B cell (primary cell): ENCODE results near the gene ALOXE3. TPM values are rescaled to one million over a fixed set of nuclear protein-coding genes. Genes with fewer than 3 reads are reported as not detected.

Source experiments
- ATAC-seq: fragments of 200-7000 bp; cut with Tn5 transposase; one replicate; pipeline ENCODE4 v1.10.0; 2021; ENCODE audit warnings: low read depth, mild to moderate bottlenecking, moderate number of reproducible peaks, moderate library complexity
- CTCF ChIA-PET: fragments of 350-600 bp; sonication (Branson Sonifier 250); formaldehyde crosslinking; loops from one replicate; lab custom pipeline; 2021; ENCODE audit warnings: antibody characterized with exemption, inconsistent platforms; lab: Charles Lee
- POLR2A ChIA-PET: fragments of 350-600 bp; sonication (Branson Sonifier 250); formaldehyde crosslinking; loops from one replicate; lab custom pipeline; 2021; ENCODE audit warnings: antibody characterized with exemption; lab: Charles Lee
- DNase-seq: peaks from one replicate; pipeline ENCODE4 v3.0.0; 2013
- H2AFZ ChIP-seq: 2 replicates; pipeline ENCODE4 v1.6.1; 2012; ENCODE audit warnings: mild to moderate bottlenecking, low read depth, low read length; ENCODE audit not compliant: insufficient read depth, poor library complexity, severe bottlenecking
- H3K27ac ChIP-seq, 2 donors: 1 replicate in 1 of 2; 2 replicates in 1 of 2; pipeline ENCODE4 v1.5.1; 2012 to 2013; ENCODE audit warnings: low read length in 2 of 2, mild to moderate bottlenecking in 2 of 2, moderate library complexity in 1 of 2
- H3K27me3 ChIP-seq, 4 experiments: fragments of 200-600 bp in 1 of 4; sonication (generic) in 1 of 4; replicated peaks in 1 of 4; 1 replicate in 2 of 4; 2 replicates in 2 of 4; pipeline versions ENCODE4 v1.6.1 to v1.7.0; 2013 to 2016; ENCODE audit warnings: low read length in 3 of 4, mild to moderate bottlenecking in 2 of 4, mixed read lengths in 1 of 4, moderate library complexity in 1 of 4; ENCODE audit not compliant: insufficient read depth in 4 of 4, control insufficient read depth in 3 of 4; ENCODE audit errors: control extremely low read depth in 1 of 4
- H3K36me3 ChIP-seq, 2 experiments: replicated peaks in 1 of 2; 1 replicate in 1 of 2; 2 replicates in 1 of 2; pipeline versions ENCODE4 v1.6.1 to v1.7.1; 2013; ENCODE audit warnings: low read length in 1 of 2; ENCODE audit not compliant: insufficient read depth in 2 of 2, control insufficient read depth in 1 of 2; ENCODE audit errors: control extremely low read depth in 1 of 2, extremely low read depth in 1 of 2
- H3K4me1 ChIP-seq, 2 donors: fragments of 200-600 bp in 1 of 2; sonication (generic) in 1 of 2; 1 replicate in 1 of 2; 2 replicates in 1 of 2; pipeline versions ENCODE4 v1.5.1 to v1.6.1; 2013 to 2017; ENCODE audit warnings: low read length in 2 of 2; ENCODE audit not compliant: control insufficient read depth in 2 of 2, insufficient read depth in 2 of 2
- H3K4me2 ChIP-seq: replicated peaks from 2 replicates; pipeline ENCODE3; 2012; ENCODE audit warnings: mild to moderate bottlenecking, low read depth, low read length; ENCODE audit not compliant: poor library complexity, severe bottlenecking
- H3K4me3 ChIP-seq, 5 experiments: fragments of 200-600 bp in 1 of 5; sonication (generic) in 1 of 5; 1 replicate in 3 of 5; 2 replicates in 2 of 5; pipeline versions ENCODE4 v1.5.1 to v1.7.0; 2011 to 2016; ENCODE audit warnings: low read length in 4 of 5, mild to moderate bottlenecking in 4 of 5, low read depth in 2 of 5, control low read depth in 1 of 5, moderate library complexity in 1 of 5; ENCODE audit not compliant: insufficient read depth in 1 of 5; ENCODE audit errors: control extremely low read depth in 1 of 5, extremely low read depth in 1 of 5
- H3K79me2 ChIP-seq: fragments of 200-600 bp; sonication (generic); one replicate; pipeline ENCODE4 v1.6.0; 2016; ENCODE audit warnings: low read length; ENCODE audit not compliant: control insufficient read depth, insufficient read depth
- H3K9ac ChIP-seq: fragments of 200-600 bp; sonication (generic); 2 replicates; pipeline ENCODE4 v1.6.1; 2017; ENCODE audit warnings: mild to moderate bottlenecking, low read length, moderate library complexity
- H3K9me3 ChIP-seq, 3 donors: one replicate each; pipeline versions ENCODE4 v1.6.1 to v1.7.1; 2013; ENCODE audit warnings: low read length in 2 of 3; ENCODE audit not compliant: control insufficient read depth in 2 of 3, insufficient read depth in 1 of 3; ENCODE audit errors: control extremely low read depth in 1 of 3
- H4K20me1 ChIP-seq: 2 replicates; pipeline ENCODE4 v1.6.0; 2012; ENCODE audit warnings: mild to moderate bottlenecking, low read length; ENCODE audit not compliant: insufficient read depth, control insufficient read depth, poor library complexity, severe bottlenecking
- H3K27ac Mint-ChIP-seq: one replicate; pipeline ENCODE4 v1.8.0; 2021; ENCODE audit warnings: mixed read lengths
- H3K27me3 Mint-ChIP-seq: one replicate; pipeline ENCODE4 v1.8.0; 2021; ENCODE audit warnings: mixed read lengths
- H3K4me1 Mint-ChIP-seq: one replicate; pipeline ENCODE4 v1.8.0; 2021; ENCODE audit warnings: mixed read lengths
- H3K4me3 Mint-ChIP-seq: one replicate; pipeline ENCODE4 v1.8.0; 2021; ENCODE audit warnings: mixed read lengths
- H3K9me3 Mint-ChIP-seq: one replicate; pipeline ENCODE4 v1.8.0; 2022; ENCODE audit warnings: mixed read lengths; ENCODE audit not compliant: insufficient read depth
- EZH2 ChIP-seq: IDR thresholded peaks from 2 replicates; pipeline ENCODE4 v1.6.1; 2012; ENCODE audit warnings: borderline replicate concordance, low read depth, mild to moderate bottlenecking, moderate library complexity, low read length; ENCODE audit not compliant: insufficient read depth, poor library complexity, severe bottlenecking
- WGBS: methylation state at CpG from one replicate; pipeline ENCODE4 v1.1.5; 2013; ENCODE audit warnings: missing lambda C conversion rate; ENCODE audit not compliant: insufficient coverage; 5-methylcytosine and 5-hydroxymethylcytosine counted together
- intact Hi-C: fragments of 100-400 bp; cut with micrococcal nuclease; formaldehyde crosslinking; loops from one replicate; pipeline ENCODE4 v1.10.0; 2022
- polyA plus RNA-seq: library from polyadenylated mRNA; depleted of rRNA; stranded (reverse); fragments of >200 nt; gene quantifications from 2 replicates; pipeline ENCODE4 v1.2.3, GENCODE V29; 2012
- total RNA-seq, 2 donors: library from RNA; stranded (reverse); fragments of 120-200 nt in 1 of 2; gene quantifications; 1 replicate in 1 of 2; 2 replicates in 1 of 2; pipeline versions ENCODE4 v1.2.3 to v1.2.4, GENCODE V29; 2013 to 2022
- TF ChIP-seq, protein P1 (sequence below): fragments of 200-600 bp; IDR thresholded peaks from one replicate; pipeline ENCODE4 v1.8.0; 2022; ENCODE audit warnings: antibody characterized with exemption, mild to moderate bottlenecking

ALOXE3 gene
- total and polyA plus RNA-seq, 2 donors (not counting 1 experiment from before 2014, with no cell fraction given) = 0.04 TPM; not detected in 1

DNA sequence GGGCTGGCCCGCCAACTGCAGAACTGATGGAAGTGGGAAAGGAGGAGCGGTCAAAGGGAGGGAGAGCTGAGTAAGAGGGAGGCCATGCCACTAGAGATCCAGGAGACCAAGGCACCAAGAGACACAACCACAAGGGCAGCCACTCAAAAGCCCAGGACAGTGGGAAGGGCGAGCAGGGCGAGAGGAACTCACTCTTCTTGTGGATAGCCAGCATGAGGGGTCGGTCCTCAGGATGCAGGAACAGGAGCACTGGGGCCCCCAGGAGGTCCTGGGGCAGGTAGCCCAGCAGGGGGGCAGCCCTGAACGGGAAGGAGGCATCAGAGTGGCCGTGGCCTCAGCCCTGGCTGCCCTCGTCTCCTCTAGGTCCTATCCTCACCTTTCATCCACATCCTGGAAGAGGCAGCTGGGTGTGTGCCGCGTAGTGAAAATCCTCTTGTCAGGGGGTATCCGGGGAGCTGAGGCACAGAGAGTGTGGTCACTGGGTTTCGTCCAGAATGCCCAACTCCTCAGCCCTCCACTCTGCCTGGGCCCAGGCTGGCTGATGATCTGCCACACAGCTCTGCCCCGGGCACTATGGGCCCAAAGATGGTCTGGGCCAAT, 29.6 kb upstream of the ALOXE3 start:
- no peak overlapping the region for H3K4me3 ChIP-seq
- H3K9me3 ChIP-seq = peaks cover 0 to 6% (median 0%) of the 10 kb centered on the region in 3 donors
- ChIA-PET CTCF (interaction anchor here (0.7 to 2.7 kb wide), 4 partner anchors 9 to 55 kb away, joined by 3 to 10 read pairs (median 5); no protein-coding TSS in a partner anchor), POLR2A (interaction anchor here (0.7 to 1.7 kb wide), 2 partner anchors 9 to 11 kb away, joined by 3 to 6 read pairs; no protein-coding TSS in a partner anchor)
- H4K20me1 ChIP-seq = peaks cover 39% of the 10 kb centered on the region
- no peak for ATAC-seq
- H3K4me2 ChIP-seq = no peak overlapping the region
- H3K36me3 ChIP-seq = peaks cover 0 to 69% of the 10 kb centered on the region in 2 experiments
- Mint-ChIP-seq H3K27ac (no peak overlapping the region), H3K9me3 (no peaks in the 10 kb centered on the region), H3K4me3 (no peak overlapping the region), H3K27me3 (no peaks in the 10 kb centered on the region), H3K4me1 (peaks cover 29% of the 10 kb centered on the region)
- H3K79me2 ChIP-seq = peaks cover 42% of the 10 kb centered on the region
- H3K27me3 ChIP-seq = no peaks in the 10 kb centered on the region
- intact Hi-C loops = no loop called here
- DNase-seq = peak; percentile 30
- H3K27ac ChIP-seq = no peak overlapping the region
- H3K9ac ChIP-seq = no peak overlapping the region
- 98% methylated on average over 11 of the region's 13 CpGs for WGBS
- peaks cover 23 to 32% of the 10 kb centered on the region in 2 donors for H3K4me1 ChIP-seq
- H2AFZ ChIP-seq = no peak overlapping the region
- TF ChIP-seq EZH2 = no peak
- TF ChIP-seq, protein P1, sequence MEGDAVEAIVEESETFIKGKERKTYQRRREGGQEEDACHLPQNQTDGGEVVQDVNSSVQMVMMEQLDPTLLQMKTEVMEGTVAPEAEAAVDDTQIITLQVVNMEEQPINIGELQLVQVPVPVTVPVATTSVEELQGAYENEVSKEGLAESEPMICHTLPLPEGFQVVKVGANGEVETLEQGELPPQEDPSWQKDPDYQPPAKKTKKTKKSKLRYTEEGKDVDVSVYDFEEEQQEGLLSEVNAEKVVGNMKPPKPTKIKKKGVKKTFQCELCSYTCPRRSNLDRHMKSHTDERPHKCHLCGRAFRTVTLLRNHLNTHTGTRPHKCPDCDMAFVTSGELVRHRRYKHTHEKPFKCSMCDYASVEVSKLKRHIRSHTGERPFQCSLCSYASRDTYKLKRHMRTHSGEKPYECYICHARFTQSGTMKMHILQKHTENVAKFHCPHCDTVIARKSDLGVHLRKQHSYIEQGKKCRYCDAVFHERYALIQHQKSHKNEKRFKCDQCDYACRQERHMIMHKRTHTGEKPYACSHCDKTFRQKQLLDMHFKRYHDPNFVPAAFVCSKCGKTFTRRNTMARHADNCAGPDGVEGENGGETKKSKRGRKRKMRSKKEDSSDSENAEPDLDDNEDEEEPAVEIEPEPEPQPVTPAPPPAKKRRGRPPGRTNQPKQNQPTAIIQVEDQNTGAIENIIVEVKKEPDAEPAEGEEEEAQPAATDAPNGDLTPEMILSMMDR = no peak

DNA sequence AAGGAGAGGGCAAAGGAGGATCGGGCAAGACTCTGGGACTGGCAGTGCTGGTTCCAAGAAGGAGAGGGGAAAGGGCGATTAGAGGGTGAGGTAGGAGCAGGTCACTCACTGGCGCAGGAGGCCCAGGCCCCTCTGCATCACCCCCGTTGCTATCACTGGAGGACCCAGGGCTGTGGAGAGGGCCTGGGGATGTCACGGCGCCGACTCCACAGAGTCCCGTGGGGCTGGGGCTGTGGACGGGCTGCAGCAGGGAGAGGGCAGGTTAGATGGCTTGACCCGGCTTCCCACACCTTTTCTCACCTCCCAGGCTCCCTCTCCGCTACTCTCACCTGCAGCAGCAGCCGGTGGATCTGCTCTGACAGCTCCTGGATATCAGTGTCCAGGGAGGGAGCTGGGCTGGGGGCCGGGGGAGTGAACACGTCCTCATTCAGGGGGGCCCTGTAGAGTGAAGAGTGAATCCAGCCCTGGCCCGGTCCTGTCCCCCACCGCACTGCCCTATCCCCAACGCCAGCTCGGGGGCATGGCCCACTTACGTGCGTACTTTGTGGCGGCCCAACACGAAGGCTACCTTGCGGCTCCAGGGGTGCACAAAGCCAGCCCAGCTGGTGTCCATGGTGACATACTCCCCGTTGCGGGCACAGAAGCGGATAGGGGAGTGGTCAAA, 29.0 kb upstream of the ALOXE3 start:
- POLR2A ChIA-PET = interaction anchor here (1.7 kb wide), 1 partner anchor 12 kb away, joined by 6 read pairs; no protein-coding TSS in a partner anchor

More for the DNA sequence above, 29.0 kb upstream of the ALOXE3 start:
- intact Hi-C loops = no loop called here
- Histone ChIP-seq H3K4me2 (no peak overlapping the region), H3K27me3 (no peaks in the 10 kb centered on the region), H2AFZ (no peak overlapping the region), H3K9ac (no peak overlapping the region), H3K36me3 (peaks cover 0 to 75% of the 10 kb centered on the region in 2 experiments), H3K27ac (no peak overlapping the region), H3K4me3 (no peak overlapping the region), H3K4me1 (peaks cover 17 to 26% of the 10 kb centered on the region in 2 donors), H3K9me3 (peaks cover 0 to 5% (median 0%) of the 10 kb centered on the region in 3 donors), H3K79me2 (peaks cover 37% of the 10 kb centered on the region), H4K20me1 (peaks cover 33% of the 10 kb centered on the region)
- CTCF ChIA-PET = interaction anchor here (0.9 to 2.7 kb wide), 3 partner anchors 10 to 37 kb away, joined by 3 to 10 read pairs (median 6); no protein-coding TSS in a partner anchor
- Mint-ChIP-seq H3K27ac (no peak overlapping the region), H3K4me1 (peaks cover 23% of the 10 kb centered on the region), H3K27me3 (no peaks in the 10 kb centered on the region), H3K4me3 (no peak overlapping the region), H3K9me3 (no peaks in the 10 kb centered on the region)
- no peak for ATAC-seq
- TF ChIP-seq, protein P1 = no peak
- TF ChIP-seq EZH2 = no peak
- DNase-seq = peak; percentile 35
- WGBS = 98% methylated on average over 16 of the region's 26 CpGs
